ENCODE measurements around the gene FDPS. TPM values are rescaled to one million over a fixed set of nuclear protein-coding genes. Genes with fewer than 3 reads are reported as not detected.
"Not testable (repeated sequence)": the region's sequence is repeated elsewhere in the genome, so short reads cannot be mapped to it uniquely, and the experiment has no call there.

Gene FDPS
- total RNA-seq, 2 experiments from 2014 or later, result 238 to 242 TPM

- DNase-seq (peak; percentile 91), ATAC-seq (ENCODE audit: low read depth) (peak; percentile 62)
- no peak within 1 kb of the TSS for H3K27ac Mint-ChIP-seq
- peak within 1 kb of the TSS; percentile 77 for H3K4me3 Mint-ChIP-seq
- H3K27me3 Mint-ChIP-seq, result no peaks in the 10 kb centered on the region
- POLR2A ChIA-PET, result interaction anchor here (0.6 to 1.3 kb wide), 3 partner anchors 46 to 84 kb away, joined by 3 to 6 read pairs (median 5); no protein-coding TSS in a partner anchor
- peaks cover 4% of the 10 kb centered on the region for H3K36me3 Mint-ChIP-seq
- peaks cover 24% of the 10 kb centered on the region for H3K4me1 Mint-ChIP-seq
- H3K9me3 Mint-ChIP-seq, result no peaks in the 10 kb centered on the region
These were observed 31.4 kb upstream of the FDPS start, which contains the start of gene HCN3 for GRCh38 chr1:155277070-155277901. Gene HCN3 (plus strand): TSS chr1:155277463. CDS start chr1:155277591, 128 bp downstream.

GRCh38 chr1:155277902-155278688 lies 30.6 kb upstream of the FDPS start:
- peak overlapping the region; percentile 75 for H3K4me3 Mint-ChIP-seq
- ATAC-seq (ENCODE audit: low read depth) (peak; percentile 24), DNase-seq (peak; percentile 74)
- peaks cover 18% of the 10 kb centered on the region for H3K4me1 Mint-ChIP-seq
- H3K36me3 Mint-ChIP-seq, result no peaks in the 10 kb centered on the region
- H3K27ac Mint-ChIP-seq, result no peak overlapping the region
- POLR2A ChIA-PET, result interaction anchor here (0.6 to 1.3 kb wide), 3 partner anchors 29 to 213 kb away, joined by 3 to 5 read pairs (median 3); no protein-coding TSS in a partner anchor
- H3K9me3 Mint-ChIP-seq, result no peaks in the 10 kb centered on the region
- no peaks in the 10 kb centered on the region for H3K27me3 Mint-ChIP-seq

- DNase-seq (no peak), ATAC-seq (ENCODE audit: low read depth) (no peak)
- Mint-ChIP-seq H3K27me3 (no peaks in the 10 kb centered on the region), H3K36me3 (no peaks in the 10 kb centered on the region), H3K4me1 (peaks cover 16% of the 10 kb centered on the region), H3K4me3 (peak overlapping the region; percentile 10), H3K9me3 (no peaks in the 10 kb centered on the region), H3K27ac (no peak overlapping the region)
- POLR2A ChIA-PET, result interaction anchor here (0.6 to 1.3 kb wide), 3 partner anchors 29 to 213 kb away, joined by 3 to 5 read pairs (median 3); no protein-coding TSS in a partner anchor
These were observed 29.9 kb upstream of the FDPS start for GRCh38 chr1:155278689-155279160.

GRCh38 chr1:155279268-155279667 lies 29.4 kb upstream of the FDPS start:
- DNase-seq, result no peak
- Mint-ChIP-seq H3K9me3 (no peaks in the 10 kb centered on the region), H3K4me3 (no peak overlapping the region), H3K27ac (no peak overlapping the region), H3K36me3 (no peaks in the 10 kb centered on the region), H3K4me1 (peaks cover 13% of the 10 kb centered on the region), H3K27me3 (no peaks in the 10 kb centered on the region)
- ATAC-seq (ENCODE audit: low read depth), result no peak
- POLR2A ChIA-PET, result interaction anchor here (1.0 kb wide), 1 partner anchor 24 kb away, joined by 3 read pairs; the partner anchor contains the start of gene ENTREP3

DNA sequence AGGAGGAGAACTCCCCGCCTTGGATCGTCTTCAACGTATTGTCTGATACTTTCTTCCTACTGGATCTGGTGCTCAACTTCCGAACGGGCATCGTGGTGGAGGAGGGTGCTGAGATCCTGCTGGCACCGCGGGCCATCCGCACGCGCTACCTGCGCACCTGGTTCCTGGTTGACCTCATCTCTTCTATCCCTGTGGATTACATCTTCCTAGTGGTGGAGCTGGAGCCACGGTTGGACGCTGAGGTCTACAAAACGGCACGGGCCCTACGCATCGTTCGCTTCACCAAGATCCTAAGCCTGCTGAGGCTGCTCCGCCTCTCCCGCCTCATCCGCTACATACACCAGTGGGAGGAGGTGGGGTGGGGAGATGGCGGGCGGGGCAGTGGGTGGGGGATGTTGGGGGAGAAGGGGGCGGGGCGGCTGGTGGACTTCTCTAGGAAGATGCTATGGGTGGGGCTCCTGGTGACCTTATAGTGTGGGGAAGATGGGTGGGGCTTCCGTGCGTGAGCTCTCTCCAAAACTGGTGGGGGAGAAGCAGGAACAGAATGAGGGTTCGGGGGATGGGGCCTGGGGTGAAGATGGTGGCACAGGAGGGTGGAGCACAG lies 26.1 kb upstream of the FDPS start:
- no peak overlapping the region for H3K27ac Mint-ChIP-seq
- H3K36me3 Mint-ChIP-seq, result no peaks in the 10 kb centered on the region
- peaks cover 4% of the 10 kb centered on the region for H3K4me1 Mint-ChIP-seq
- H3K4me3 Mint-ChIP-seq, result no peak overlapping the region
- H3K27me3 Mint-ChIP-seq, result no peaks in the 10 kb centered on the region
- ATAC-seq (ENCODE audit: low read depth), result no peak
- no peaks in the 10 kb centered on the region for H3K9me3 Mint-ChIP-seq
- POLR2A ChIA-PET, result no interaction called here
- no peak for DNase-seq

GRCh38 chr1:155284476-155284875 lies 24.2 kb upstream of the FDPS start:
- ATAC-seq (ENCODE audit: low read depth), result no peak
- POLR2A ChIA-PET, result no interaction called here

GRCh38 chr1:155285063-155285462 lies 23.6 kb upstream of the FDPS start:
- no peaks in the 10 kb centered on the region for H3K36me3 Mint-ChIP-seq
- ATAC-seq (ENCODE audit: low read depth), result no peak
- H3K27ac Mint-ChIP-seq, result no peak overlapping the region
- POLR2A ChIA-PET, result no interaction called here
- no peak for DNase-seq
- no peaks in the 10 kb centered on the region for H3K27me3 Mint-ChIP-seq
- H3K4me1 Mint-ChIP-seq, result no peaks in the 10 kb centered on the region
- H3K9me3 Mint-ChIP-seq, result no peaks in the 10 kb centered on the region
- no peak overlapping the region for H3K4me3 Mint-ChIP-seq

More at GRCh38 chr1:155284476-155284875, 24.2 kb upstream of the FDPS start:
- Mint-ChIP-seq H3K27ac (no peak overlapping the region), H3K9me3 (no peaks in the 10 kb centered on the region), H3K4me1 (no peaks in the 10 kb centered on the region), H3K36me3 (no peaks in the 10 kb centered on the region), H3K4me3 (no peak overlapping the region), H3K27me3 (no peaks in the 10 kb centered on the region)
- no peak for DNase-seq

DNA sequence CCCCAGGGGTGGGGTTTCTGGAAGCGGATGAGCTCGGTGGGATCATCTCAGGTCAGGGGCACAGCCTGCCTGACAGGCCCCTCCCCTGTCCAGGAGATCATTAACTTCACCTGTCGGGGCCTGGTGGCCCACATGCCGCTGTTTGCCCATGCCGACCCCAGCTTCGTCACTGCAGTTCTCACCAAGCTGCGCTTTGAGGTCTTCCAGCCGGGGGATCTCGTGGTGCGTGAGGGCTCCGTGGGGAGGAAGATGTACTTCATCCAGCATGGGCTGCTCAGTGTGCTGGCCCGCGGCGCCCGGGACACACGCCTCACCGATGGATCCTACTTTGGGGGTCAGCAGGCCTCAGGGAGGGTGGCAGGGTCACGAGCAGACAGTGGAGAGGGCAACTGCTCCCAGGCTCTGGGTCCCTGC lies 23.0 kb upstream of the FDPS start:
- no peak for DNase-seq
- Mint-ChIP-seq H3K36me3 (no peaks in the 10 kb centered on the region), H3K4me3 (no peak overlapping the region), H3K27me3 (peaks cover 4% of the 10 kb centered on the region), H3K27ac (no peak overlapping the region), H3K9me3 (no peaks in the 10 kb centered on the region), H3K4me1 (no peaks in the 10 kb centered on the region)
- POLR2A ChIA-PET, result no interaction called here
- no peak for ATAC-seq (ENCODE audit: low read depth)

GRCh38 chr1:155286544-155286943 lies 22.1 kb upstream of the FDPS start:
- no peak overlapping the region for H3K27ac Mint-ChIP-seq
- no peaks in the 10 kb centered on the region for H3K4me1 Mint-ChIP-seq
- no peaks in the 10 kb centered on the region for H3K36me3 Mint-ChIP-seq
- H3K4me3 Mint-ChIP-seq, result no peak overlapping the region
- DNase-seq, result no peak
- ATAC-seq (ENCODE audit: low read depth), result no peak
- no peaks in the 10 kb centered on the region for H3K9me3 Mint-ChIP-seq
- POLR2A ChIA-PET, result no interaction called here
- H3K27me3 Mint-ChIP-seq, result peaks cover 4% of the 10 kb centered on the region

GRCh38 chr1:155287987-155288543 lies 20.6 kb upstream of the FDPS start:
- no peak for ATAC-seq (ENCODE audit: low read depth)
- H3K4me1 Mint-ChIP-seq, result no peaks in the 10 kb centered on the region
- H3K9me3 Mint-ChIP-seq, result no peaks in the 10 kb centered on the region
- DNase-seq, result no peak
- H3K27me3 Mint-ChIP-seq, result peaks cover 15% of the 10 kb centered on the region
- no peaks in the 10 kb centered on the region for H3K36me3 Mint-ChIP-seq
- H3K4me3 Mint-ChIP-seq, result no peak overlapping the region
- POLR2A ChIA-PET, result no interaction called here
- H3K27ac Mint-ChIP-seq, result no peak overlapping the region

GRCh38 chr1:155291006-155291405 lies 17.7 kb upstream of the FDPS start:
- H3K27ac Mint-ChIP-seq, H3K36me3 Mint-ChIP-seq, POLR2A ChIA-PET: not testable (repeated sequence)

DNA sequence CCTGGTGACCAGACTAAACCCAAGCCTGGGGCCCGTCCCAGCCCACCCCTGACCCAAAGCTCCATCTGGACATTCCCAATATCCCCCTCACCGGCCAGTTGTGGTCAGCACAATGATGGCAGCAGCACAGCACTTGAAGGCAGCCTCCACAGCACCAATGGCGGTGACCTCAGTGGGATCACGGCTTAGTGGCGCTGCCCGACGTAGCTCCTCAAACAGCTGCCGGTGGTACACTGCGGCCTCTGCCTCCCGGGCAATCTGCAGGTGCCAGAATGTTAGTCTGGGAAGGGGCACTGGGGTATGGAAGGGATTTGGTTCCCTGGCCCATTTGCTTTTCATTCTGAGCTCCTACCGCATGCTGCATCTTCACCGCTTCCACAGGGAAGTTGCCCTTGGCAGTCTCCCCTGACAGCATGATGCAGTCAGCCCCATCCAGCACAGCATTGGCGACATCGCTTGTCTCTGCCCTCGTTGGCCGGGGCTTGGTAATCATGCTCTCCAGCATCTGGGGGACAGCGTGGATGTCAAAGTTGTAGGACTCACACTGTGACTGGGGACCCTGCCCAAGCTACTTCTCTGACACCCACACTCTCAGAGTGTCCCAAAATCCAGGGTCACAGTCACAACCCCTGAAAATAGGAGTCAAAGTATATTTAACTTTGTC lies 15.4 kb upstream of the FDPS start:
- POLR2A ChIA-PET, result no interaction called here
- no peak overlapping the region for H3K4me3 Mint-ChIP-seq
- peaks cover 2% of the 10 kb centered on the region for H3K36me3 Mint-ChIP-seq
- H3K9me3 Mint-ChIP-seq, result no peaks in the 10 kb centered on the region
- H3K4me1 Mint-ChIP-seq, result peaks cover 12% of the 10 kb centered on the region
- ATAC-seq (ENCODE audit: low read depth), result no peak
- H3K27ac Mint-ChIP-seq, result no peak overlapping the region
- H3K27me3 Mint-ChIP-seq, result peaks cover 52% of the 10 kb centered on the region
- no peak for DNase-seq

More at GRCh38 chr1:155291006-155291405, 17.7 kb upstream of the FDPS start:
- H3K4me1 Mint-ChIP-seq; DNase-seq; ATAC-seq (ENCODE audit: low read depth); H3K4me3 Mint-ChIP-seq; H3K9me3 Mint-ChIP-seq: not testable (repeated sequence)
- H3K27me3 Mint-ChIP-seq, result peaks cover 40% of the 10 kb centered on the region
